ENCODE results near the gene PALD1. TPM values are rescaled to one million over a fixed set of nuclear protein-coding genes. Genes with fewer than 3 reads are reported as not detected.
A peak's percentile ranks its signal among the peaks of the same experiment; 100 is the strongest.

PALD1 gene
- total and polyA plus RNA-seq, 7 donors, result 1.8 to 33.8 (median 13.9) TPM

GRCh38 chr10:70494966-70495365 is 16.4 kb downstream of the PALD1 start:
- no peak for DNase-seq
- 59 to 86% methylated on average over 13 of the region's 13 CpGs for WGBS, 2 donors
- Histone ChIP-seq H3K27ac (peak overlapping the region in 2 of 4 donors; percentile 61 to 84), H3K9me3 (no peaks in the 10 kb centered on the region), H3K4me1 (peaks cover 0 to 68% (median 42%) of the 10 kb centered on the region in 4 donors), H3K4me3 (no peak overlapping the region), H3K27me3 (no peaks in the 10 kb centered on the region), H3K36me3 (no peaks in the 10 kb centered on the region)
- TF ChIP-seq POLR2AphosphoS5 (IDR thresholded peaks at IDR 0.05) (peak in 1 of 4 donors; percentile 14), EP300 (IDR thresholded peaks at IDR 0.05) (no peak)
- intact Hi-C loops (cut with DNase I), result no loop called here

GRCh38 chr10:70495691-70496261 is 17.2 kb downstream of the PALD1 start:
- no peaks in the 10 kb centered on the region for H3K9me3 ChIP-seq
- DNase-seq, result no peak
- no peaks in the 10 kb centered on the region for H3K36me3 ChIP-seq
- no peaks in the 10 kb centered on the region for H3K27me3 ChIP-seq
- peaks cover 0 to 68% (median 40%) of the 10 kb centered on the region in 4 donors for H3K4me1 ChIP-seq
- peak overlapping the region in 1 of 4 donors; percentile 84 for H3K27ac ChIP-seq
- WGBS, 2 donors, result 80 to 96% methylated on average over 4 of the region's 4 CpGs
- intact Hi-C loops (cut with DNase I), result no loop called here
- no peak overlapping the region for H3K4me3 ChIP-seq
- TF ChIP-seq CTCF (IDR thresholded peaks at IDR 0.05) (no peak), POLR2A (IDR thresholded peaks at IDR 0.05) (no peak), POLR2AphosphoS5 (IDR thresholded peaks at IDR 0.05) (no peak)

- Histone ChIP-seq H3K27ac (no peak overlapping the region), H3K36me3 (no peaks in the 10 kb centered on the region), H3K4me3 (no peak overlapping the region), H3K27me3 (no peaks in the 10 kb centered on the region), H3K4me1 (peaks cover 0 to 66% (median 36%) of the 10 kb centered on the region in 4 donors), H3K9me3 (no peaks in the 10 kb centered on the region)
- intact Hi-C loops (cut with DNase I), result no loop called here
- no peak for DNase-seq
- TF ChIP-seq CTCF (IDR thresholded peaks at IDR 0.05) (no peak), POLR2AphosphoS5 (IDR thresholded peaks at IDR 0.05) (no peak), EP300 (IDR thresholded peaks at IDR 0.05) (no peak), POLR2A (IDR thresholded peaks at IDR 0.05) (no peak)
- WGBS, 2 donors, result 82 to 89% methylated on average over 13 of the region's 13 CpGs
Measured at GRCh38 chr10:70496341-70497119, 18.0 kb downstream of the PALD1 start.

- intact Hi-C loops (cut with DNase I), result no loop called here
- Histone ChIP-seq H3K9me3 (no peaks in the 10 kb centered on the region), H3K27ac (no peak overlapping the region), H3K36me3 (no peaks in the 10 kb centered on the region), H3K4me1 (peaks cover 0 to 60% (median 33%) of the 10 kb centered on the region in 4 donors), H3K27me3 (no peaks in the 10 kb centered on the region), H3K4me3 (no peak overlapping the region)
- DNase-seq, result no peak
- WGBS, 2 donors, result 90 to 97% methylated on average over 13 of the region's 13 CpGs
- TF ChIP-seq EP300 (IDR thresholded peaks at IDR 0.05) (no peak), POLR2AphosphoS5 (IDR thresholded peaks at IDR 0.05) (no peak), POLR2A (IDR thresholded peaks at IDR 0.05) (no peak), CTCF (IDR thresholded peaks at IDR 0.05) (no peak)
Measured at GRCh38 chr10:70497120-70497545, 18.6 kb downstream of the PALD1 start.

Data from sigmoid colon (tissue), 7 donors.